ENCODE data around the gene SNAPC2. TPM values are rescaled to one million over a fixed set of nuclear protein-coding genes. Genes with fewer than 3 reads are reported as not detected.

Gene SNAPC2
- total and polyA plus RNA-seq, 12 donors, result 8.2 to 38.2 (median 20.9) TPM

GRCh38 chr19:7921302-7921966 is 1.3 kb downstream of the SNAPC2 start:
- H3K9me3 ChIP-seq (replicated peaks in 1 of 3), result no peaks in the 10 kb centered on the region
- 30 to 50% (median 38%) methylated on average over 4 to 17 of the region's 17 CpGs for WGBS, 4 donors
- DNase-seq, result no peak
- peaks cover 22% of the 10 kb centered on the region for H3K27me3 ChIP-seq
- TF ChIP-seq POLR2A (IDR thresholded peaks at IDR 0.05) (no peak), CTCF (IDR thresholded peaks at IDR 0.05) (no peak)
- H3K4me1 ChIP-seq (replicated peaks in 1 of 2), result peaks cover 34 to 41% of the 10 kb centered on the region in 2 donors
- H3K27ac ChIP-seq, result peak overlapping the region; percentile 35 to 97 (median 75)
- intact Hi-C loops (cut with DNase I), result no loop called here
- H3K36me3 ChIP-seq (replicated peaks in 1 of 2), result peaks cover 0 to 11% of the 10 kb centered on the region in 2 donors
- peak overlapping the region in 2 of 4 donors; percentile 43 to 96 for H3K4me3 ChIP-seq

- peak overlapping the region in 1 of 5 donors; percentile 97 for H3K27ac ChIP-seq
- WGBS, 4 donors, result 90 to 93% (median 92%) methylated on average over 14 to 31 of the region's 31 CpGs
- H3K4me1 ChIP-seq (replicated peaks in 1 of 2), result peaks cover 39 to 46% of the 10 kb centered on the region in 2 donors
- no peak overlapping the region for H3K4me3 ChIP-seq
- intact Hi-C loops (cut with DNase I), result no loop called here
- DNase-seq, result peak in 1 of 7 donors; percentile 58
- peaks cover 0 to 11% of the 10 kb centered on the region in 2 donors for H3K36me3 ChIP-seq (replicated peaks in 1 of 2)
- peaks cover 14% of the 10 kb centered on the region for H3K27me3 ChIP-seq
- TF ChIP-seq CTCF (IDR thresholded peaks at IDR 0.05), result no peak
- no peak for TF ChIP-seq POLR2A (IDR thresholded peaks at IDR 0.05)
- no peaks in the 10 kb centered on the region for H3K9me3 ChIP-seq (replicated peaks in 1 of 3)
These were observed 2.1 kb downstream of the SNAPC2 start for GRCh38 chr19:7921967-7922835.

GRCh38 chr19:7922836-7923195 is 2.7 kb downstream of the SNAPC2 start:
- no peak overlapping the region for H3K27ac ChIP-seq
- H3K27me3 ChIP-seq, result peaks cover 8% of the 10 kb centered on the region
- WGBS, 4 donors, result 75 to 91% (median 87%) methylated on average over 5 to 8 of the region's 8 CpGs
- H3K9me3 ChIP-seq (replicated peaks in 1 of 3), result no peaks in the 10 kb centered on the region
- no peak for TF ChIP-seq POLR2A (IDR thresholded peaks at IDR 0.05)
- no peak for TF ChIP-seq CTCF (IDR thresholded peaks at IDR 0.05)
- no peak for DNase-seq
- peaks cover 40 to 47% of the 10 kb centered on the region in 2 donors for H3K4me1 ChIP-seq (replicated peaks in 1 of 2)
- intact Hi-C loops (cut with DNase I), result no loop called here
- peaks cover 0 to 11% of the 10 kb centered on the region in 2 donors for H3K36me3 ChIP-seq (replicated peaks in 1 of 2)
- no peak overlapping the region for H3K4me3 ChIP-seq

All from adrenal gland (tissue), 12 donors.